Suprapubic skin (tissue), 4 donors: ENCODE measurements around the gene LYZL1.

Source experiments
- CTCF ChIP-seq, 2 donors: fragments of 200-600 bp in 1 of 2; fragments of 450-650 bp in 1 of 2; sonication (generic) in 1 of 2; IDR thresholded peaks; one replicate each; pipeline ENCODE4 v1.5.1; 2016 to 2019; ENCODE audit warnings: antibody characterized with exemption in 2 of 2, mild to moderate bottlenecking in 1 of 2, moderate library complexity in 1 of 2
- EP300 ChIP-seq: sonication (generic); formaldehyde crosslinking; IDR thresholded peaks from one replicate; pipeline ENCODE4 v1.6.1; 2017; ENCODE audit warnings: antibody characterized with exemption
- POLR2A ChIP-seq, 2 donors: fragments of 450-650 bp; IDR thresholded peaks; one replicate each; pipeline ENCODE4 v1.6.1; 2017; ENCODE audit warnings: antibody characterized with exemption in 2 of 2, mild to moderate bottlenecking in 2 of 2, moderate library complexity in 2 of 2
- POLR2AphosphoS5 ChIP-seq, 3 donors: sonication (generic); formaldehyde crosslinking; IDR thresholded peaks; one replicate each; pipeline ENCODE4 v1.6.1; 2017; ENCODE audit warnings: antibody characterized with exemption in 3 of 3

GRCh38 chr10:29271877-29272276 lies 17.0 kb upstream of the LYZL1 start:
- TF ChIP-seq CTCF (IDR thresholded peaks at IDR 0.05), result no peak
- TF ChIP-seq POLR2A (IDR thresholded peaks at IDR 0.05), result no peak
- TF ChIP-seq EP300, result no peak
- no peak for TF ChIP-seq POLR2AphosphoS5 (IDR thresholded peaks at IDR 0.05)
